HEK293T (cell line): Measurements from ENCODE around the gene ZNF469.

Experiments used
- FOXA1 ChIP-seq: fragments of 450-650 bp; IDR thresholded peaks from 2 replicates; pipeline ENCODE4 v1.6.1; 2016; ENCODE audit warnings: mild to moderate bottlenecking
- FOXM1 ChIP-seq: fragments of 450-650 bp; IDR thresholded peaks from 2 replicates; pipeline ENCODE4 v1.6.1; 2017; ENCODE audit warnings: mild to moderate bottlenecking, borderline replicate concordance
- HDGF ChIP-seq: fragments of 450-650 bp; IDR thresholded peaks from 2 replicates; pipeline ENCODE4 v1.6.1; 2017; ENCODE audit warnings: antibody characterized with exemption, borderline replicate concordance
- NFRKB ChIP-seq: fragments of 450-650 bp; IDR thresholded peaks from 2 replicates; pipeline ENCODE4 v1.6.1; 2016; ENCODE audit warnings: mild to moderate bottlenecking, moderate library complexity
- SUZ12 ChIP-seq: fragments of 450-650 bp; IDR thresholded peaks from 2 replicates; pipeline ENCODE4 v1.6.1; 2016; ENCODE audit warnings: mild to moderate bottlenecking
- TARDBP ChIP-seq: fragments of 450-650 bp; IDR thresholded peaks from 2 replicates; pipeline ENCODE4 v1.6.1; 2016

DNA sequence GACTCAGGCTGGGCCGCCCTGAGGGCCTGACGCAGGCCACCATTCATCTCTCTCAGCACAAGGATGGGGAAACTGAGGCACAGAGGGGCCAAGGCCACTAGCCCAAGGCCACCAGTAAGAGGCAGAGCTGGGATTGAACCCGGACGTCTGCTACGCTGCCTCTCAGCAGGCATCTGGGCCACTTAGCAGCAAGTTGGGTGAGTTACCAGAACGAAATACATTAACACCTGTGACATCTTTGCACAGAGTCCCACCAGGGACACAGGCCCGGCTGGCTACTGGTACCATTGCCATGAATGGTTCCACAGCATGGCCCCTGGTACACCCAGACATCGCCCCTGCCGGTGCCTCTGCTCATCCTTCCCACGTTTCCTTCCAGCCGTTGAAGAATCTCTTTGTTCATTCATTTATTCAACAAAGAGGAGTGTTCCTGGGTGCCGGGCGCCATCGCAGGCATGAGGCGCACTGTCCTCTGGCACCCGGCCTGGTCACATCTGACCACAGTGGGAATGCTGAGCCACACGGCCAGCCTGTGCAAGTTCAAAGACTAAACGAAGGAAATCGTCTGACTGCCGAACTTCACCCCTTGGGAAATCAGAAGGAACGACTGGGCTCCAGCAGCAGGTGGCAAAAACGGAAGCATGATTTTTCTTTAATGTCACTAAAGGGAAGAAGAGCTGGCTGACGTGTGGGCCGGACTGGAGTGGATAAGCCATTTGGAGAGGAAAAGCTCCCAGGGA lies 7.4 kb upstream of the ZNF469 start:
- no peak for TF ChIP-seq FOXM1
- no peak for TF ChIP-seq HDGF
- no peak for TF ChIP-seq NFRKB
- TF ChIP-seq SUZ12 = no peak
- TF ChIP-seq FOXA1 = no peak
- no peak for TF ChIP-seq TARDBP
